Gastroesophageal sphincter (tissue), 3 donors: ENCODE measurements around the gene CDC42BPB.

Experiments
- EP300 ChIP-seq: sonication (generic); formaldehyde crosslinking; IDR thresholded peaks from one replicate; pipeline ENCODE4 v1.6.1; 2017; ENCODE audit warnings: antibody characterized with exemption, mild to moderate bottlenecking
- POLR2A ChIP-seq, 2 donors: fragments of 450-650 bp; IDR thresholded peaks; one replicate each; pipeline ENCODE4 v1.6.1; 2017; ENCODE audit warnings: antibody characterized with exemption in 2 of 2, mild to moderate bottlenecking in 2 of 2, moderate library complexity in 1 of 2
- POLR2AphosphoS5 ChIP-seq: sonication (generic); formaldehyde crosslinking; IDR thresholded peaks from one replicate; pipeline ENCODE4 v1.6.1; 2017; ENCODE audit warnings: antibody characterized with exemption
- TF ChIP-seq, protein P1 (sequence below), 4 experiments: fragments of 200-600 bp in 2 of 4; fragments of 450-650 bp in 2 of 4; sonication (generic) in 1 of 4; IDR thresholded peaks; one replicate each; pipeline ENCODE4 v1.5.1; 2017 to 2019; ENCODE audit warnings: antibody characterized with exemption in 4 of 4, mild to moderate bottlenecking in 2 of 4, moderate library complexity in 2 of 4

DNA sequence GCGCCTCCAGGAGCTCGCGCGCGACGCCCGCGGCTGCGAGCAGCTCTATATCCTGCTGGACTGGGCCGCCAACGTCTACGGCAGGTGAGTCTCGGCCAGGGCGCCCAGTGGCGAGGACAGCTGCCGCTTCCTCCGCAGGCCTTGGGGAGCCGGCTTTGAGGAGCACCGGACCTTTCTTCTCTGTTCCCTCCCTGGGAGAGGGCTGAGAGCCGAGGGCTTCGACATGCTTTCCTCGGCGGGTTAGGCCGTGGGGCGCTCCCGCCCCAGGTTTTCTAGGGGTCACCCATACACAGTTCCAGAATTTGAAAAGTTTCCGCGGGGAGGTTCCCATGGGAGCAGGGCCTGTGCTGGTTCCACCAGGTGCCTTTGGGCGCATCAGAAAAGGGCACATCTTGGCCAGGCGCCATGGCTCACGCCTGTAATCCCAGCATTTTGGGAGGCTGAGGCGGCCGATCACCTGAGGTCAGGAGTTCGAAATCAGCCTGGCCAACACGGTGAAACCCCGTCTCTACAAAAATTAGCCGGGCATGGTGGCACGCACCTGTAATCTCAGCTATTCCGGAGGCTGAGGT, 45.4 kb upstream of the CDC42BPB start:
- TF ChIP-seq POLR2A (IDR thresholded peaks at IDR 0.05) (no peak), POLR2AphosphoS5 (no peak), EP300 (no peak)
- TF ChIP-seq, protein P1, sequence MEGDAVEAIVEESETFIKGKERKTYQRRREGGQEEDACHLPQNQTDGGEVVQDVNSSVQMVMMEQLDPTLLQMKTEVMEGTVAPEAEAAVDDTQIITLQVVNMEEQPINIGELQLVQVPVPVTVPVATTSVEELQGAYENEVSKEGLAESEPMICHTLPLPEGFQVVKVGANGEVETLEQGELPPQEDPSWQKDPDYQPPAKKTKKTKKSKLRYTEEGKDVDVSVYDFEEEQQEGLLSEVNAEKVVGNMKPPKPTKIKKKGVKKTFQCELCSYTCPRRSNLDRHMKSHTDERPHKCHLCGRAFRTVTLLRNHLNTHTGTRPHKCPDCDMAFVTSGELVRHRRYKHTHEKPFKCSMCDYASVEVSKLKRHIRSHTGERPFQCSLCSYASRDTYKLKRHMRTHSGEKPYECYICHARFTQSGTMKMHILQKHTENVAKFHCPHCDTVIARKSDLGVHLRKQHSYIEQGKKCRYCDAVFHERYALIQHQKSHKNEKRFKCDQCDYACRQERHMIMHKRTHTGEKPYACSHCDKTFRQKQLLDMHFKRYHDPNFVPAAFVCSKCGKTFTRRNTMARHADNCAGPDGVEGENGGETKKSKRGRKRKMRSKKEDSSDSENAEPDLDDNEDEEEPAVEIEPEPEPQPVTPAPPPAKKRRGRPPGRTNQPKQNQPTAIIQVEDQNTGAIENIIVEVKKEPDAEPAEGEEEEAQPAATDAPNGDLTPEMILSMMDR (IDR thresholded peaks at IDR 0.05), result no peak
